Stimulated activated CD8-positive, alpha-beta memory T cell treated with anti-CD3 and anti-CD28 coated beads, Interleukin-15, amount 100 ng/mL, for 1 hour (primary cell): ENCODE results near the gene AGBL1.
"Not testable (repeated sequence)": the region's sequence is repeated elsewhere in the genome, so short reads cannot be mapped to it uniquely, and the experiment has no call there.

Experiments used
- DNase-seq: peaks from one replicate; pipeline ENCODE4 v3.0.0-alpha.2; 2020; ENCODE audit warnings: low read depth

AGBL1 gene

DNA sequence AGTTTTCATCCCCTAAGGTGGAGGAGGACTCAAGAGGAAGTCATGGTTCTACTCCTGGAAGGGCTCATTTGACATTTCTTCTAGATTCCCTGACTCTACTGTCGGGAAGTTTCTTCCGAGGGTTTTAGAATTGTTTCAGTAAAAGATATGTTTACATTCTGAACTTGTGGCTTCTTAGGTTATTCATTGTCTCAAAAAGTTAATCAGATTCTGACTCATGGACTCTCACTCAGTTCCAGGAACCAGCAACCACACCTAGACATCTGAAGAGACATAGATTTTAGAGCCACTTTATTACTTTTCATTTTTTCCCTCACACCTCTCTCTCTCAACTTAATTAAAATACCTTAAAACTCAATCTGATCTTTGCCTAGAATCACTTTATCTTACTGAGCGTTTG, 862.6 kb downstream of the AGBL1 start:
- DNase-seq = no peak

DNA sequence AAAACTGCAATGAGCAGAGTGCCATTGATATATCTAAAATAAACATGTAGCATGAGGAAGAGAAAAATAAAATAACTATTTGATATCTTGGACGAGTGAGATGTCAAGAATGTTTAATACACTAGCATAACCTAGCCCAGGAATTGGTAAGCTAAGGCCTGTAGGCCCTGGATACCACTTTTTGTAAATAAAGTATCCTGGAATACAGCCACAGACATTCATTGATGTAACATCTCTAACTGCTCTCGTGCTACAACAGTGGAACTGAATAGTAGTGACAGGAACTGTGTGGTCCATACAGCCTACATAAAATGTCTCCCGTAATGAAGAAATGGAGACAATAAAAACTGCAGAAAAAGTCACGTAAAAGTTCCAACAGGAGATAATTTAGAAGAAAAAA, 869.0 kb downstream of the AGBL1 start:
- no peak for DNase-seq

DNA sequence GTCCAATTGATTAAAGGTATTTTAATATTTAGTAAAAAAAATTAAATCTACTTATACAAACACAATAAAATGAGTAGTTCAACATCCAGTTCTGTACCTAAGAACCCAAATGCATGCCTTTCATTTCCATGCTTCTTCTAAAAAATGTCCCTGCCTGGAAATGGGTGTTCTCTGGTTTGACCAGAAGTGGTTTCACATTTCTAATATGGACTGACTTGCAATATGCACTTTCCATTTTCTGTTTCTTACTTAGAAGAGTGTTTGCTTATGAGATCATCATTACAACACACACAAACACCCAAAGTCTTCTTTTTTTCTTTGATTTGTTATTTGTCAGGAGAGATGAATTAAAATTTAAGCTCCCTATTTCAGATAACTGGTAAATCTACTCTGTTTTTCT, 879.6 kb downstream of the AGBL1 start:
- DNase-seq = no peak

DNA sequence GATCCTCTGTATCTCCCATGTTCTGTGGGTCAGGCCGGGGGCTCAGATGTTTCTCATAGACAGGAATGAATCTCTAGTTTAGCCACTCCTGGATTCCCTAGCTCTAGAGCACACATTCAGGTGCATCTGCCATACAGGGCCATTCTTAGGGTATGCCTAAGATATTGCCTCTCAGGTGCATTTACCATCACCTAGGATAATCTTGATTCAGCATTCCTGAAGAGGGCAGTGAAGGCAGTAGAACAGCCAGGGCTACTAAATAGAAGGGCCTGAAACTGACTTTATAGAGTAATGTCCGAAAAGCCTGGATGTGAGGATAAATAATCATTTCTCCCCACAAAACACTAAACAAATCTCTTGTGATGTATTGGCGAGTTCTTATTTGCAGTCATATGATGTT, 882.0 kb downstream of the AGBL1 start:
- no peak for DNase-seq

DNA sequence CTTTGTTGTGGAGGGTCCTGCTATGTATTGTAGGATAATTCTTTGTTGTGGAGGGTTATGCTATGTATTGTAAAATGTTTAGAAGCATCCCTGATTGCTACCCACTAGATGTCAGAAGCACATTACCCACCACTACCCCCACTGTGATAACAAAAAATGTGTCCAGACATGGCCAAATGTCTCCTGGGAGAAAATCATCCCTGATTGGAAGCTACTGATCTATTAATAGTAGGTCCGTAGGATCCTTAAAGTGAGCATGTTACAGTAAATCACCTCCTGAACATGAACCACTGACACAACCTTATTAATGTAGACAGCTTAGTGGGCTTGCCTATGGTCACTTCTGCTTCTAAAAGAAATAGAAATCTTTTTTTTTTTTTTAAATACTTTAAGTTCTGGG, 884.6 kb downstream of the AGBL1 start:
- no peak for DNase-seq

DNA sequence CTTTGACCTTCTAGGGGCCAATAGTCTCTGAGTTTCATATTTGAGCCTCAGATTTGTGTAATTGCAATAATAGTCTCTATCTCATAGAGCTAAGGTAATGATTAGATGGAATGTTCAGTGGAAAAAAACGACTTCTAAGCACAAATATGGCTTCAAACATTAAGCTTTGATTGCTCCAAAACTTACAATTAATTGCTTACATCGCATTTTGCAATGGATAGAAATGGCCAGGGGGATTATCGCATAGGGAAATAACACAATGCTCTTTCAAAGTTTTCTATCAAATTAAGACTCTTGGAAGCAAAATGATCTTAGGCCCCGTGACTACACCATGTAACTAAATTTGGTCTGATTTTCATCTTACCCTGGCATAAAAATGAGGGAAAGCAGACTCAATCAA, 888.6 kb downstream of the AGBL1 start:
- DNase-seq = no peak

DNA sequence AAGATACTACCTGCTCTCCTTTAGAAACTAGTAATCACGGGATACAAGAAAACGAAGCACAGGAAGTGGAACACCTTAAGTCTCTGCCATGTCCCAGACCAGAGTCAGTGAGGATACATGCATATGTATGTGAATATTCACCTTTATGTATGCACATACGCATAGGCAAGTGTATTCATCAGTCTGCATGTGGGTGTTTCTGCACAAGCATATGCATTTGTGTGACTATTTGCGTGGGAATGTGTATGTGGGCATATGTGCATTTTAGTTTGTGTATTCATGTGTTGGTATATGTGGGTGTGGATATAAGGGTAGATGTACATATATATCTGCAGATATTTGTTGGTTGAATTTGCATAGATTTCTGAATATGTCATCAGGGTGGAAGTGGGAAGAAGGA, 889.7 kb downstream of the AGBL1 start:
- DNase-seq = no peak

DNA sequence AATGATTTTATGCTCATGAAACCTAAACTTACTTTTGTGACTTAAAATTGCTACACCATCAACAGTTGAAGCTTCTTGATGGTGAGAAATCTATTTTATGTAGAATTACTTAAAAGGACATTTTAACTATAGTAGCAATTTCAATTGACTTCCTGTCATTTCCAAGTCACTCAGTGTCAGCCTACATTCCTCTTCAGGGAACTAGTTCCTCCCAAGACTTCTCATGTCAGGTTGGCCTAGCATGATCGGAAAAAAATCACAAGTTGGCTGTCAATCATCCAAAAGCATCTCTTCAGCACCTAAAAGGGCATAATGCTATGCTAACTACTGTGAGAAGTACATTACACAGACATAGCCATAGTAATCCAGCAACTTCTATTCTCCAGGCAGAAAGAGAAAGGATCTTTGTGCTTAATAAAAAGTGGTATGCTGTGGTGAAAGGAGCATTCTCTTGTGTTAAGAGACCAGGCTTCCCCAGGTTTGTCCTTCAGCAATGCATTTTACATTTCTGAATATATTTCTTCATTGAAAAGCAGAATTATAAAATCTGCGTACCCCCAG, 893.7 kb downstream of the AGBL1 start:
- DNase-seq = no peak

DNA sequence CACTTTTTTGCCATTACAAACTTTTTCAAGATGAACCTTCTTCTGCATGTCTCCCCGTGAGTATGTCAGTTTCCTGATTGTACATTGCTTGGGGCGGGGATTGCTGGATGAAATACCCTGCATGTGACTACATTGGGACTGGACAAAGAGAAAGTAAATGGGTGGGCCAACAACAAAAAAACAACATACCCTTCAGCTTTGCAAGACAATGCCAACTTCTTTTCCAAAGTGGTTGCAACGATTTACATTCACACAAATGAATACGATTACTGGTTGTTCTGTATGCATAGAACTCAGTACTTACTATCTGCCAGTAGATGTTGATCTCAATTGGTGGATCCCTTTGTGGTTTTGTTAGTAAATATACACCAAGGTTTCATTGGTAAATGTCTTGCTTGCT, 908.4 kb downstream of the AGBL1 start:
- no peak for DNase-seq

DNA sequence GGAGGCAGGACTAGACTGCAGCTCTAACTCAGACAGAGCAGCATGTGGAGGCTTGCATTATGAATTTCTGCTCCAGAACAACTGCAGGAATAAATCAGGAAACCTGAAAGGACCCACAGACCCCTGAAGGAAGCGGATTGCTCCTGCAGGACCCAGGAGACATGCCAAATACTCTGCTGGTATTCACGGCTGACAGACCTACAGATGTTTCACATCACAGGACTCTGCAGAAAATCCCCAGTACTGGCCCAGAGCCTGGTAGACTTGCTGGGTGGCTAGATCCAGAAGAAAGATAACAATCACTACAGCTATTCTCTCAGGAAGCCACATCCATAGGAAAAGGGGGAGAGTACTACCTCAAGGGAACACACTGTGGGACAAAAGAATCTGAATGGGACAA, 942.1 kb downstream of the AGBL1 start:
- no peak for DNase-seq

DNA sequence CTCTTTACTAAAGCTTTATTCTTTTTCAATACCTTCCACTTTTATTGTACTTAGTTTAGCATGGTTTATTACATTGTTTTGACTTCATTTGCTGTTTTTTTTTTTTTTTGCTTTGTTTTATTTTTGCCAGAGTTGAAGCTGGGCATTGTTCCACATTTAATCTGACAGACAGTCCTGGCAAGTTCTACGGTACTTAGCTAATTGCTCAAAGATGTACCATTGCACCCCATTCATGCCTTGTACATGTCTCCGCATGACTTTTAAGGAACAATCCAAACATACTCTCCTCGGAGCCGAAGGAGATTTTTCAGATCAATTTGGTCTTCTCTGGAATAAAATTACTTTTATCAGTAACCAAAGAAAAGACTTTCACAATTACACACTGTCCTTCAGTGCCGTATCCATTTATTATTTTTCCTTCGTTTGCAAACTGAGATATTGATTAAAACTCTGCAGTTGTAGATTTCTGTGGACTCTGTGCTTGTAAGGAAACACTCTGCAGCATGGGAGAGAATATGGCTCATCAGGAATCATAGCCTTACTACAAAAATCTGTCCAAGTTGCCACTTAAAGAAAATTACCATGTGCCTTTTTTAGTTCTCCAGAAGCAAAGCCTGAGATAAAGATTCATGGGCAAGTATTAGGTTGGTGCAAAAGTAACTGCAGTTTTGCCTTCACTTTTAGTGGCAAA, 952.0 kb downstream of the AGBL1 start:
- no peak for DNase-seq

DNA sequence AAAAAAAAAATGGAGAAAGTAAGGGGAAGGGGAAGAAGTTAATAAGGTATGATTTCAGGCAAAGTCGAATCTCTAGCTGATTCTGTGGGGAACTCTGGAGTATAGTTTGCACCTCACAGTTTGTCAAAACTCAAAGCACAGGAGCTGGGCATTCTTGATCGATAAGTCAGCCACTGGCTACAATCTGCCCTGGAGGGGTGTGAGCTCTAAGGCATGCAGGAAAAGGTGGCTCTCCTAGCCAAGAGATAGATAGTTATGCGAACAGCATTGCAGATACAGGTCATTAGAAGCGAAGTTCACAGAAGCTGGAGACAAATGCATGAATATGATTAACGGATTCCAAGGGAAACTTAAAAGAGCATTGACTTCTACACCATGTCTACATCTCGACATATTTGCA, 952.6 kb downstream of the AGBL1 start:
- no peak for DNase-seq

DNA sequence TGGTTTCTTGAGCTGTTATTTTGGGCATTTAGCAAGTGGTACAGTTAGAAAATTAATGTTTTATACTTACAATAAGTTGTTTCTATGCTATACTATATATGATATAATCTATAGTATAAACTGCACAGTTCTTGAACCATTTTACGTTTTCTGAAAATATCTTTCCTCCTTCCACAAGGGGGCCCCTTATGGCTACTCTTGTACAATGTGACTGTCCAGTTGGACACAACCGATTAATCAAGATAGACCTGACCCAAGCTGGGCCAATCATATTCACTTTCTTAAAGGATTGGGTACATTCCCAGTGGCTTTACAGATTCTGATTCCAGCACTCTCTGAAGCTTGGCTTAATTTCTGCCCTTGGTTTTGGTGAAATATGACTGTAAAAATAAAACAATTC, 953.4 kb downstream of the AGBL1 start:
- no peak for DNase-seq

DNA sequence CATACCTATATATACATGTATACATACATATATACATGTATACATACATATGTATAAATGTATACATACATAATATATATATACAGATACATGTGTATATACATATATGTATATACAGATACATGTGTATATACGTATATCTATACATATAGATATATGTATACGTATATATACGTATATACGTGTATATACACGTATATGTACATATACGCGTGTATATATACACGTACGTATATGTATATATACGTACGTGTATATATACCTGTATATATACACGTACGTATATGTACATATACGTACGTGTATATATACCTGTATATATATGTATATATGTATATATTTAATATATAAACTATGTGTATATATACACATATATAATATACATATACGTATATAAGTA, 955.2 kb downstream of the AGBL1 start:
- DNase-seq = no peak

DNA sequence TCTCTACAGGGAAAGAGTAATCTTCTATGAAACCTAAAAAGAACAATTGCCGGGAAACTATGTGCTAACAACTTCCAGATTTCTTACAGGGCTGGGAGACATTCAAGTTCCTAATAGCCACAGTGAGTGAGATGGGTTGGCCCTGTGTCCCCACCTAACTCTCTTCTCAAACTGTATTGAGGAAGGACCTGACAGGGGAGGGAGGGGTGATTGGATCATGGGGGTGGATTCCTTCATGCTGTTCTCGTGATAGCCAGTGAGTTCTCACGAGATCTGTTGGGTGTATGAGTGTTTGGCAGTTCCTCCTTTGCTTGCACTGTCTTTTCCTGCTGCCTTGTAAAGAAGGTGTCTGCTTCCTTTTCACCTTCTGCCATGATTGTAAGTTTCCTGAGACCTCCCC, 958.7 kb downstream of the AGBL1 start:
- DNase-seq = no peak

DNA sequence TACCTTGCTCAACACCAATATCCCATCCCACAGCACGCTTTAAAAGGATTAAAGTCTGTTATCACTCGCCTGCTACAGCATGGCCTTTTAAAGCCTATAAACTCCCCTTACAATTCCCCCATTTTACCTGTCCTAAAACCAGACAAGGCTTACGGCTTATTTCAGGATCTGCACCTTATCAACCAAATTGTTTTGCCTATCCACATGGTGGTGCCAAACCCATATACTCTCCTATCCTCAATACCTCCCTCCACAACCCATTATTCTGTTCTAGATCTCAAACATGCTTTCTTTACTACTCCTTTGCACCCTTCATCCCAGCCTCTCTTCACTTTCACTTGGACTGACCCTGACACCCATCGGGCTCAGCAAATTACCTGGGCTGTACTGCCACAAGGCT, 962.9 kb downstream of the AGBL1 start:
- not testable (repeated sequence) for DNase-seq

DNA sequence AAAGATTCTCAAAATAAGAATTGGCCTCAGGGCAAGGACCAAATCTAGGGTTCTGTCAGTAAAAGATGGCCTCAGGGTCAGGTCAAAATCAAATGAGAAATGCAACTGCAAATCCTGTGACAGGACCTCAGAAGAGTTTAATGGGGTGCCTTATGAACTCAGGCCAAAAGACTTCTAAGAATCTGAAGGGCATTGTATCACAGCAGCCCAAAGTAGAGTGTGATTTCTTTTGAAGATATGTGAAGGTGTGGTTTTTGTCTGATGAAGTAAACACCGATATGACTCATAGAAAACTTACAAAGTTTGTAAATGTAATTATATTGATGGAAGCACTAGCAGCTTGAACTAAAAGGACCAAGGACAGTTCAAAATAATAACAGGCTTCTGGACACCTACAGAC, 966.1 kb downstream of the AGBL1 start:
- DNase-seq = no peak

DNA sequence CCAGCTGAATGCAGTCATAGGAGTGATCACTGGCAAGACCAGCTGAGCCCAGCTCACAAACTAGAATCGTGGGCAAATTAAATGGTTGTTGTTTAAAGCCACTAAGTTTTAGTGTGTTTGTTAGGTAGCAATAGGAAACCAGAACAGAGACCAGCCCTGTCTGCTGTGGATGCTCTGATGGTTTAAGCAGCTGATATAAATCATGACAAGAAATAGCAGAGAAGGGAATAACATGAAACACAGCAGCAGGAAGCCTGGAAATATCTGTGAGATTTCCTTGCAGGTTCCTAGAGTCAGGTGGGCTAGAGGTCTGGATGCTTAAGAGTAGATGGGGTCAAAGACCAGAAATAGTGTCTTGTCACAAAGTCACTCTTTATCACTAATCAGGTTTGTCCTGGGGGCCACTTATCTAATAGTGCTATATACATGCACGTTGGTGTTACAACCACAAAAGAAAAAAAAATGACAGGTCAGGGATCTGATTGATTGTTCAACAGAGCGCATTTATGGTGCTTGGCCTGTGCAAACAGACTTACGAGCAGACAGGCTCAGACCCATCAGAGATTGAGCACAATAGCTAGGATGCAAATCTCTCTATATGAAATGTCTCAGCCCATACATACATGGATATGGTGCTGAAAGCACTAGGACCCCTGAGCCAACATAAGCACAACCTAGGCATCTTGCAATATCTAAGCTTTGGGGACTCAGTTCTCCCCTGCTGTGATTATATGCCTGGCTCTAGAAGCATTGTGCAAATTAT, 967.7 kb downstream of the AGBL1 start:
- DNase-seq = no peak
